Ascending aorta (tissue), 2 donors: ENCODE results near the gene TMEM213. TPM values are rescaled to one million over a fixed set of nuclear protein-coding genes. Genes with fewer than 3 reads are reported as not detected.
"Not testable (repeated sequence)": the region's sequence is repeated elsewhere in the genome, so short reads cannot be mapped to it uniquely, and the experiment has no call there.

ENCODE experiments used
- DNase-seq, 2 donors: peaks; one replicate each; pipeline ENCODE4 v3.0.0-alpha.2; 2019; ENCODE audit warnings: low spot score in 2 of 2
- H3K27ac ChIP-seq, 2 donors: fragments of 200-600 bp; sonication (generic); one replicate each; pipeline ENCODE4 v1.5.1; 2016 to 2017; ENCODE audit warnings: mild to moderate bottlenecking in 1 of 2
- H3K27me3 ChIP-seq: fragments of 200-600 bp; sonication (generic); one replicate; pipeline ENCODE4 v1.5.1; 2017
- H3K36me3 ChIP-seq, 2 donors: fragments of 200-600 bp; sonication (generic); one replicate each; pipeline ENCODE4 v1.5.1; 2016
- H3K4me1 ChIP-seq, 2 donors: fragments of 200-600 bp; sonication (generic); one replicate each; pipeline ENCODE4 v1.5.1; 2016 to 2017; ENCODE audit warnings: mild to moderate bottlenecking in 1 of 2
- H3K4me3 ChIP-seq, 2 donors: fragments of 200-600 bp; sonication (generic); one replicate each; pipeline ENCODE4 v1.5.1; 2016 to 2017; ENCODE audit warnings: mild to moderate bottlenecking in 1 of 2
- H3K9me3 ChIP-seq, 2 donors: fragments of 200-600 bp; sonication (generic); one replicate each; pipeline ENCODE4 v1.5.1; 2016
- intact Hi-C: fragments of 100-400 bp; cut with DNase I; formaldehyde crosslinking; loops from one replicate; pipeline ENCODE4 v1.15.1; 2023
- total RNA-seq: library from RNA; depleted of rRNA; stranded (reverse); fragments of >200 nt; gene quantifications from one replicate; pipeline ENCODE4 v1.1.0, GENCODE V29; 2016
- TF ChIP-seq, protein P1 (sequence below), 3 experiments: fragments of 200-600 bp in 2 of 3; fragments of 450-650 bp in 1 of 3; sonication (generic) in 2 of 3; IDR thresholded peaks; one replicate each; pipeline ENCODE4 v1.5.1; 2016 to 2019; ENCODE audit warnings: antibody characterized with exemption in 3 of 3, mild to moderate bottlenecking in 1 of 3, moderate library complexity in 1 of 3

TMEM213 gene
- total RNA-seq, 1 donor from 2014 or later, result not detected

DNA sequence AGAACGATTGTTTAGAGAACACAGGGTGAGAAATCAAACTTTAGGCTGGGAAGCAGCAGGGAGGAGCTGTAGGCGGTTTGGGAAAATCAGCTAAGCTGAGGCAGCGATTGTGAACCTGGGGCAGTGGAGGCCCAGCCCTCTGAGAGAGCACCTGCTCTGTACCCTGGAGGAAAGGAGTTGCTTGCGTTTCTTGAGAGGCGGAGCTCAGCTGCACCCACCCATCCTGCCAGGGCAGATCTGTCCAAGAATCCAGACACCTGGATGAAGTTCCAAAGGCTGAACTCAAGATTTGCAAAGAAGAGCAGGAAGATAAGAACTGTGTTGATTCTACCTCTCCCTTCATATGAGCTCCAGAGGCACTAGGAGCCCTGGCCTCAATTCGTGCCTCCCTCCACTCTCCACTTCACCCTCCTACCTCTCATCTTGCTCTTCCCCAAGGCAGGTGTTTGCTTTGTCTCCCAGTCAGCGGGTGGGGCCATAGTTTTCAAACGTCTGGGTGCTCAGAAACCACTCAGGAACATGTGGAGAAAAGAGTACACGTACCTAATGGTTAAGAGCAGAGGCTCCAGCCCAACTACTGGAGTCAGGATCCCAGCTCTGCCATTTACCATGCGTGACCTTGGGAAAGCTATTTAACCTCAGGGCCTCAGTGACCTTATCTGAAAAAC lies 21.5 kb upstream of the TMEM213 start:
- TF ChIP-seq, protein P1, sequence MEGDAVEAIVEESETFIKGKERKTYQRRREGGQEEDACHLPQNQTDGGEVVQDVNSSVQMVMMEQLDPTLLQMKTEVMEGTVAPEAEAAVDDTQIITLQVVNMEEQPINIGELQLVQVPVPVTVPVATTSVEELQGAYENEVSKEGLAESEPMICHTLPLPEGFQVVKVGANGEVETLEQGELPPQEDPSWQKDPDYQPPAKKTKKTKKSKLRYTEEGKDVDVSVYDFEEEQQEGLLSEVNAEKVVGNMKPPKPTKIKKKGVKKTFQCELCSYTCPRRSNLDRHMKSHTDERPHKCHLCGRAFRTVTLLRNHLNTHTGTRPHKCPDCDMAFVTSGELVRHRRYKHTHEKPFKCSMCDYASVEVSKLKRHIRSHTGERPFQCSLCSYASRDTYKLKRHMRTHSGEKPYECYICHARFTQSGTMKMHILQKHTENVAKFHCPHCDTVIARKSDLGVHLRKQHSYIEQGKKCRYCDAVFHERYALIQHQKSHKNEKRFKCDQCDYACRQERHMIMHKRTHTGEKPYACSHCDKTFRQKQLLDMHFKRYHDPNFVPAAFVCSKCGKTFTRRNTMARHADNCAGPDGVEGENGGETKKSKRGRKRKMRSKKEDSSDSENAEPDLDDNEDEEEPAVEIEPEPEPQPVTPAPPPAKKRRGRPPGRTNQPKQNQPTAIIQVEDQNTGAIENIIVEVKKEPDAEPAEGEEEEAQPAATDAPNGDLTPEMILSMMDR (IDR thresholded peaks at IDR 0.05), result no peak
- no peak overlapping the region for H3K27ac ChIP-seq
- no peaks in the 10 kb centered on the region for H3K27me3 ChIP-seq
- H3K36me3 ChIP-seq, result no peaks in the 10 kb centered on the region
- DNase-seq, result no peak
- H3K4me1 ChIP-seq, result no peaks in the 10 kb centered on the region
- intact Hi-C loops, result no loop called here
- H3K9me3 ChIP-seq, result no peaks in the 10 kb centered on the region
- no peak overlapping the region for H3K4me3 ChIP-seq

DNA sequence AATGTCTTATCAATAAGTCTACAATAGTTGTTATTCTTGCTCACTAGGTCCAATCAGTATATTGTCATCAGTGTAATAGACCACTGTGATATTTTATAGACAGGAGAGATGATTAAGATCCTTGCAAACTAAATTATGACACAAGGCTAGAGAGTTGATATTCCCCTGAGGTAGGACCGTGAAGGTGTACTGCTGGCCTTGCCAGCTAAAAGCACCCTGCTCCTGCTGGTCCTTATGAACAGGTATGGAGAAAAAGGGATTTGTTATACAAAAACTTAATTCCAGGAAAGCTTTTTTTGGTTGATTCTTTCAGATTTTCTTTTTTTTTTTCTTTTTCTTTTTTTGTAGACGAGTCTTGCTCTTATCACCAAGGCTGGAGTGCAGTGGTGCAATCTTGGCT lies 16.8 kb upstream of the TMEM213 start:
- no peaks in the 10 kb centered on the region for H3K36me3 ChIP-seq
- H3K27me3 ChIP-seq, result no peaks in the 10 kb centered on the region
- no peak for DNase-seq
- H3K9me3 ChIP-seq, result no peaks in the 10 kb centered on the region
- TF ChIP-seq, protein P1 (IDR thresholded peaks at IDR 0.05), result no peak
- H3K4me1 ChIP-seq, result no peaks in the 10 kb centered on the region
- intact Hi-C loops, result no loop called here
- H3K4me3 ChIP-seq, result no peak overlapping the region
- no peak overlapping the region for H3K27ac ChIP-seq

DNA sequence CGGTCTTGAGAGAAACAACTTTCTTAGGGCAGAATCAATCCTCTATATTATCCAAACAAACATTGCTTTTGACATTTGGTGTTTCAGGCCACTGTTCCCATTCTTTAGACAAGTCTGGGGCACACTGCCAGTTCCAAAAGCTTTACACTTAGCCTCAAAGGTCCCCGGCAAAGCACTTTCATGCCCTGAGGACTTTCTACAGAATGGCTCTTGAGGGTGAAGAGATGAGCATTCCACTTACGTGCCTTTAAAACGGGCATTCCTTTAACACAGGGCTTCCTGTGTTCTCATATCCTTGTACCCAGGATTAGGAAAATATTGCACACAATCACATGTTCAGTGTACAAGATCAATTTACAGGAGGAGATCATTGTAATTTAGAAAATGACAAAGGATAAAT lies 13.1 kb upstream of the TMEM213 start:
- no peaks in the 10 kb centered on the region for H3K9me3 ChIP-seq
- H3K27me3 ChIP-seq, result no peaks in the 10 kb centered on the region
- no peak for DNase-seq
- no peak overlapping the region for H3K4me3 ChIP-seq
- intact Hi-C loops, result no loop called here
- H3K4me1 ChIP-seq, result no peaks in the 10 kb centered on the region
- H3K36me3 ChIP-seq, result no peaks in the 10 kb centered on the region
- H3K27ac ChIP-seq, result no peak overlapping the region
- TF ChIP-seq, protein P1 (IDR thresholded peaks at IDR 0.05), result no peak

DNA sequence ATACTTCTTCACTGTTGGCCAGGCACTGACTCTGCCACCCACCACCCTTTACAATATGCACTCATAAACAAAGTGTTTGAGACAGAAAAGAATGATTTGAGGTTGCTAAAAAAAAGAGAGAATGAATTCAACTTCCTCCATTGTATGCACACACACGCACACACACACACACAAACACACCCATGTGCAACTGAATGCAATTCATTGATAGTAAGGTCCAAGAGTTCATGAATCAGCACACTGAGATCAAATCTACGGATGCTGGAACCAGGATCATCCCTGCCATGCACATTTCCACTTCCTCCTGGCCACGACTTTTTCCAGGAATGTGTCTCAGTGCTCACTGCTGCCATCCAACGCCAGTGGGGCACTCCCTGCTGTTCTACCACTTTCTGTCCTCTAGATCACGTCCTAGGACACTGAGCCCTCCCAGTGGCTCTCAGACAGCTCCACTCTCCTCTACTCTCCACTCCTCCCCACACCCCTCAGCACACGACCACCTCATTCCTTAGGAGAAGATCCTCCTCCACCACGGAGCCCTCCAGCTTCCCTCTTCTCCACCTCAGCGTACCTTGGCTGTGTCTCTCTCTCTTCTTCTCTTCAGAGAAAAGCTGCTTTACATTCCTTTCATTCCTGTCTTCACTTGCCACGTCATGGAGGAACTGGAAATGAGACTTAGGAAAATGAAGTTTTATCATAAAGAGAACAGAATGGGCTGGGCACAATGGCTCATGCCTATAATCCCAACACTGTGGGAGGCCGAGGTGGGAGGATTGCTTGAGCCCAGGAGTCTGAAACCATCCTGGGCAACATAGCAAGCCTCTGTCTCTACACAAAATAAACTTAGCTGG lies 12.0 kb upstream of the TMEM213 start:
- no peak overlapping the region for H3K4me3 ChIP-seq
- H3K27me3 ChIP-seq, result no peaks in the 10 kb centered on the region
- H3K27ac ChIP-seq, result no peak overlapping the region
- no peaks in the 10 kb centered on the region for H3K36me3 ChIP-seq
- intact Hi-C loops, result no loop called here
- no peak for DNase-seq
- TF ChIP-seq, protein P1 (IDR thresholded peaks at IDR 0.05), result no peak
- H3K9me3 ChIP-seq, result no peaks in the 10 kb centered on the region
- H3K4me1 ChIP-seq, result no peaks in the 10 kb centered on the region

DNA sequence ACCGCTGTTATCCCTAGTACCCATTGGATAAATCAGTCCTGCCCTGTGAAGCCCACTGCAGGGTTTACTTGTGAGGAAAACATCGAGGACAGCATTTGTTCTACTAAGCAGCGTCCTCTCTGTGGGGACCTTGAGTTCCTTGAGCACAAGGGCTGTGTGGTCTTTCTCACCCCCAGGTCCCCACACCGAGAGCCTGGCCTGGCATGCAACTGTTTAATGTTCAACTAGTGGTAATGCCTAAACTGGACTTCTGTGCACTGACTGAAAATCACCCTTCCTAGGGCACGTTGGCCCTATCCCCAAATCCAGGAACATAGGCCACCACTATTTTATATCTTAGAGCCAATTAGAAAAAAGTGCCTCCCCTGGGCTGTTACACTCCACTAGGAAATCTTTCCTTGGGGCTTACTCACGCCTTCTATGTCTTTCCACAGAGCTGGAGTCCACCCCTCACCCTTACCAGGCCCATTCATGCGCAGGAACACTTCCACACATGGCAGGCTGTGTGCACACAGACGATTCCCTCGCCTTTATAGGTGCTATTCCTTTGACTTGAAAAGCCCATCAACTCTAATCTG lies 1.7 kb upstream of the TMEM213 start:
- no peaks in the 10 kb centered on the region for H3K9me3 ChIP-seq
- TF ChIP-seq, protein P1 (IDR thresholded peaks at IDR 0.05), result no peak
- no peaks in the 10 kb centered on the region for H3K27me3 ChIP-seq
- no peak overlapping the region for H3K27ac ChIP-seq
- H3K36me3 ChIP-seq, result no peaks in the 10 kb centered on the region
- DNase-seq, result no peak
- no peaks in the 10 kb centered on the region for H3K4me1 ChIP-seq
- intact Hi-C loops, result no loop called here
- H3K4me3 ChIP-seq, result no peak overlapping the region

DNA sequence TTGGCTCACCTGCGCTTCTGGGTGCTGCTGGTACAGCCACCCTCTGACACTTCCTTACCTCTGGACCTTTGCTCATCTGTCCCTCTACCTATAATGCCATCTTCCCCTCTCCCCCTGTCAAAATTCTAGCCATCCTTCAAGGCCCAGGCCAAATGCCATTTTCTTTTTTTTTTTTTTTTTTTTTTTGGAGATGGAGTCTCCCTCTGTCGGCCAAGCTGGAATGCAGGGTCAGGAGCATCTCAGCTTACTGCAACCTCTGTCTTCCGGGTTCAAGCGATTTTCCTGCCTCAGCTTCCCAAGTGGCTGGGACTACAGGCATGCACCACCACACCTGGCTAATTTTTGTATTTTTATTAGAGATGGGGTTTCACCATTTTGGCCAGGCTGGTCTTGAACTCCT lies 748 bp upstream of the TMEM213 start:
- H3K4me1 ChIP-seq, H3K36me3 ChIP-seq, H3K4me3 ChIP-seq, H3K27me3 ChIP-seq, DNase-seq, H3K27ac ChIP-seq, intact Hi-C loops, H3K9me3 ChIP-seq: not testable (repeated sequence)
